GM12878 (cell line): ENCODE results near the gene EDN2. TPM values are rescaled to one million over a fixed set of nuclear protein-coding genes. Genes with fewer than 3 reads are reported as not detected.

Experiments
- ATAC-seq: fragments of 200-7000 bp; cut with Tn5 transposase; 3 replicates; pipeline ENCODE4 v1.9.1; 2020; ENCODE audit warnings: mild to moderate bottlenecking, moderate library complexity
- BruUV-seq: library from RNA; stranded (reverse); fragments of 400-500 nt; replicated peaks from 2 replicates; lab custom pipeline; 2021; lab: Mats Ljungman, UMichigan
- CTCF ChIA-PET: fragments of 300-600 bp; sonication (Branson Sonifier 250); formaldehyde crosslinking; extraction: SDS; loops from one replicate; lab custom pipeline; 2021; ENCODE audit warnings: inconsistent platforms; lab: Yijun Ruan, JAX
- POLR2A ChIA-PET: fragments of 350-600 bp; formaldehyde crosslinking; extraction: SDS; loops from one replicate; lab custom pipeline; 2021; ENCODE audit warnings: inconsistent platforms; lab: Charles Lee
- RAD21 ChIA-PET: fragments of 300-600 bp; sonication (Branson Sonifier 250); formaldehyde crosslinking; loops from one replicate; lab custom pipeline; 2023; ENCODE audit warnings: antibody characterized with exemption; ENCODE audit not compliant: unreplicated experiment; lab: Charles Lee
- SMC1A ChIA-PET: fragments of 300-600 bp; sonication (Branson Sonifier 250); formaldehyde crosslinking; loops from one replicate; lab custom pipeline; 2023; ENCODE audit not compliant: unreplicated experiment, uncharacterized antibody; lab: Charles Lee
- DNase-seq: peaks from one replicate; pipeline ENCODE4 v3.0.0-alpha.2; 2011; ENCODE audit warnings: low read depth, low spot score
- FAIRE-seq: peaks from 3 replicates; lab custom pipeline; 2011; peaks lifted over from hg19 to GRCh38; lab: Jason Lieb, UNC
- H2AFZ ChIP-seq: 2 replicates; pipeline ENCODE4 v1.6.0; 2011; ENCODE audit warnings: low read depth, low read length, control low read depth; ENCODE audit not compliant: control insufficient read depth
- H3K27ac ChIP-seq: 2 replicates; pipeline ENCODE4 v1.5.1; 2011; ENCODE audit warnings: control low read depth; ENCODE audit not compliant: control insufficient read depth, insufficient read depth
- H3K27me3 ChIP-seq, 2 experiments: replicated peaks in 1 of 2; 2 replicates each; pipeline versions ENCODE4 v1.6.0 to v1.6.1; 2011; ENCODE audit warnings: low read length in 1 of 2; ENCODE audit not compliant: control insufficient read depth in 2 of 2, insufficient read depth in 2 of 2
- H3K36me3 ChIP-seq, 2 experiments: 2 replicates each; pipeline ENCODE4 v1.5.1; 2011; ENCODE audit warnings: low read length in 1 of 2; ENCODE audit not compliant: control insufficient read depth in 2 of 2, insufficient read depth in 2 of 2
- H3K4me1 ChIP-seq: 2 replicates; pipeline ENCODE4 v1.6.1; 2011; ENCODE audit warnings: mild to moderate bottlenecking, low read length, moderate library complexity, mixed read lengths; ENCODE audit not compliant: control insufficient read depth, insufficient read depth
- H3K4me2 ChIP-seq: 2 replicates; pipeline ENCODE4 v1.6.0; 2011; ENCODE audit warnings: control low read depth; ENCODE audit not compliant: control insufficient read depth, insufficient read depth
- H3K4me3 ChIP-seq: fragments of 200-600 bp; sonication (generic); 2 replicates; pipeline ENCODE4 v1.5.1; 2016
- H3K79me2 ChIP-seq: 2 replicates; pipeline ENCODE4 v1.6.0; 2011; ENCODE audit warnings: low read length; ENCODE audit not compliant: control insufficient read depth, insufficient read depth
- H3K9ac ChIP-seq: 2 replicates; pipeline ENCODE4 v1.8.0; 2011; ENCODE audit warnings: low read length, control low read depth, mixed read lengths; ENCODE audit not compliant: control insufficient read depth, insufficient read depth
- H3K9me3 ChIP-seq: replicated peaks from 3 replicates; pipeline ENCODE4 v1.5.1; 2011; ENCODE audit warnings: mild to moderate bottlenecking, low read length; ENCODE audit not compliant: control insufficient read depth, insufficient read depth
- H4K20me1 ChIP-seq: 2 replicates; pipeline ENCODE4 v1.6.0; 2011; ENCODE audit not compliant: control insufficient read depth, insufficient read depth
- E2F8 ChIP-seq: fragments of 450-650 bp; IDR thresholded peaks from 2 replicates; pipeline ENCODE4 v1.6.1; 2018; ENCODE audit warnings: mild to moderate bottlenecking, low read depth, moderate library complexity; ENCODE audit not compliant: partially characterized antibody
- EZH2 ChIP-seq: IDR thresholded peaks from 2 replicates; pipeline ENCODE4 v1.6.1; 2012; ENCODE audit warnings: low read depth, mild to moderate bottlenecking, control low read depth, inconsistent platforms, low read length, borderline replicate concordance; ENCODE audit not compliant: control insufficient read depth
- RAD21 ChIP-seq: IDR thresholded peaks from 2 replicates; pipeline ENCODE4 v1.6.1; 2011; ENCODE audit warnings: mild to moderate bottlenecking, low read depth, low read length, moderate library complexity; ENCODE audit not compliant: insufficient read depth
- SIN3A ChIP-seq: IDR thresholded peaks from 2 replicates; pipeline ENCODE4 v1.6.1; 2012; ENCODE audit warnings: low read depth, low read length, improper control_type of control experiment
- SPI1 ChIP-seq: IDR thresholded peaks from 2 replicates; pipeline ENCODE4 v1.6.1; 2011; ENCODE audit warnings: low read depth, mild to moderate bottlenecking, low read length, moderate library complexity, borderline replicate concordance; ENCODE audit not compliant: insufficient read depth
- ZNF217 ChIP-seq: fragments of 450-650 bp; IDR thresholded peaks from 2 replicates; pipeline ENCODE4 v1.6.1; 2017; ENCODE audit warnings: antibody characterized with exemption, mild to moderate bottlenecking
- WGBS: methylation state at CpG from one replicate; pipeline ENCODE4 v1.1.6; 2016; ENCODE audit warnings: low lambda C conversion rate; ENCODE audit not compliant: insufficient replicate concordance, insufficient coverage; ENCODE audit errors: missing lambda C conversion rate; 5-methylcytosine and 5-hydroxymethylcytosine counted together
- in situ Hi-C: fragments of 300-500 bp; cut with MboI; formaldehyde crosslinking; loops from 9 replicates; pipeline ENCODE4 v1.14.3; 2018; ENCODE audit warnings: mixed read lengths
- intact Hi-C: fragments of 100-400 bp; cut with micrococcal nuclease; formaldehyde crosslinking; loops from one replicate; pipeline ENCODE4 v1.14.2; 2022; ENCODE audit not compliant: unreplicated experiment
- polyA plus RNA-seq, 11 experiments: library from polyadenylated mRNA; depleted of rRNA in 4 of 11; unstranded in 6 of 11; stranded (reverse) in 5 of 11; fragments of >200 nt; fragmentation: Nextera tagmentation in 4 of 11; fragmentation: Illumina TruSeq in 1 of 11; extraction: Ambion mirVana in 4 of 11; extraction: Trizol in 1 of 11; gene quantifications; 1 replicate in 1 of 11; 2 replicates in 10 of 11; pipeline versions ENCODE4 v1.2.1 to v1.2.3, GENCODE V29; 2011 to 2016; ENCODE audit warnings: inconsistent platforms in 2 of 11, missing spikeins in 2 of 11, low read depth in 1 of 11
- total RNA-seq, 4 experiments: library from RNA; depleted of rRNA in 3 of 4; stranded (reverse); fragments of >200 nt in 3 of 4; fragmentation: Illumina TruSeq in 1 of 4; extraction: Trizol in 1 of 4; gene quantifications; 2 replicates each; pipeline versions ENCODE4 v1.2.1 to v1.2.3, GENCODE V29; 2013 to 2021
- TF ChIP-seq, protein P1 (sequence below): fragments of 450-650 bp; IDR thresholded peaks from 2 replicates; pipeline ENCODE4 v1.6.1; 2017; ENCODE audit warnings: borderline replicate concordance

EDN2 gene
- total and polyA plus RNA-seq, 10 of the 15 experiments (the other 5 are each of a cell fraction or from before 2014, with no cell fraction given) = 0.11 to 1.5 (median 0.43) TPM; not detected in 1

DNA sequence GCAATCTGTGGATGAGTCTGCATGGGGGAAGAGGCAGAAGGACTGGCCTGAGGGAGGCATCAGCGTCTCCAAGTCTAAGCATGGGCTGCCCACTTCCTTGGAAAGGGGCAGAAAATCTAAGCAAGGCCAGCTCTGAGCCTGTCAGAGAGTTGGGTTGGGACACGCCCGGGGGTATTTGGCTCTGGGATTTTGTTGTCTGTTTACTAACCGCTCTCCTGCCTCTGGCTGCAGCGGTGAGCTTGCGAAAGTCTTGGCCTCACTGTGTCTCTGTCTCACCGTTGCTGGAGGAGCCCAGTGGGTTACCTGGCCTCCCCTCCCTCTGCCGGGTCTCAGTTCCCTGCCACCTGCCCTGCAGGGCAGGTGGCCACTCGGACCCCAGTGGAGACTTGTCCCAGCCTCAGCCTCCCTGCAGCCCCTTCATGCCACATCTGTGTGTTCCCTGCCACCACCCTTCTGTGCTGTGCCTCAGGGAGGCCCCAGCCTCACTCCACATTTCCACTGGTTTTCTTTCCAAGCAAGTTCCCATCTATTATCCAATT is 33.7 kb downstream of the EDN2 start:
- Histone ChIP-seq H3K4me1 (no peaks in the 10 kb centered on the region), H3K9me3 (no peaks in the 10 kb centered on the region; the same call in 2 of the 3 replicates), H3K27ac (no peak overlapping the region), H3K9ac (no peak overlapping the region), H3K36me3 (no peaks in the 10 kb centered on the region), H3K79me2 (no peaks in the 10 kb centered on the region), H3K4me3 (no peak overlapping the region), H3K27me3 (no peaks in the 10 kb centered on the region; a peak in 2 of 4 replicates), H3K4me2 (no peak overlapping the region), H4K20me1 (no peaks in the 10 kb centered on the region), H2AFZ (no peak overlapping the region)
- POLR2A ChIA-PET = no interaction called here
- no peak for TF ChIP-seq SPI1
- no peak for TF ChIP-seq SIN3A
- TF ChIP-seq, protein P1, sequence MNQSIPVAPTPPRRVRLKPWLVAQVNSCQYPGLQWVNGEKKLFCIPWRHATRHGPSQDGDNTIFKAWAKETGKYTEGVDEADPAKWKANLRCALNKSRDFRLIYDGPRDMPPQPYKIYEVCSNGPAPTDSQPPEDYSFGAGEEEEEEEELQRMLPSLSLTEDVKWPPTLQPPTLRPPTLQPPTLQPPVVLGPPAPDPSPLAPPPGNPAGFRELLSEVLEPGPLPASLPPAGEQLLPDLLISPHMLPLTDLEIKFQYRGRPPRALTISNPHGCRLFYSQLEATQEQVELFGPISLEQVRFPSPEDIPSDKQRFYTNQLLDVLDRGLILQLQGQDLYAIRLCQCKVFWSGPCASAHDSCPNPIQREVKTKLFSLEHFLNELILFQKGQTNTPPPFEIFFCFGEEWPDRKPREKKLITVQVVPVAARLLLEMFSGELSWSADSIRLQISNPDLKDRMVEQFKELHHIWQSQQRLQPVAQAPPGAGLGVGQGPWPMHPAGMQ = no peak
- no peak for TF ChIP-seq ZNF217
- no peak for TF ChIP-seq RAD21
- TF ChIP-seq EZH2 = no peak
- no peak for TF ChIP-seq E2F8
- no peak for ATAC-seq
- no peak for DNase-seq
- intact Hi-C loops (no loop called here), in situ Hi-C loops (no loop called here)
- RAD21 ChIA-PET = no interaction called here
- CTCF ChIA-PET = interaction anchor here (0.6 to 2.3 kb wide), 2 partner anchors 138 to 168 kb away, joined by 3 to 6 read pairs; no protein-coding TSS in a partner anchor
- WGBS = 33% methylated on average over 9 of the region's 9 CpGs
- SMC1A ChIA-PET = no interaction called here
- FAIRE-seq = no peak
- BruUV-seq = no TSS peak
